GM18520 (cell line): ENCODE measurements around the gene SRMS.

Experiments used
- ATAC-seq: cut with Tn5 transposase; IDR thresholded peaks from one replicate; pipeline ENCODE4 v1.9.1; 2021; ENCODE audit not compliant: unreplicated experiment

The SRMS gene

DNA sequence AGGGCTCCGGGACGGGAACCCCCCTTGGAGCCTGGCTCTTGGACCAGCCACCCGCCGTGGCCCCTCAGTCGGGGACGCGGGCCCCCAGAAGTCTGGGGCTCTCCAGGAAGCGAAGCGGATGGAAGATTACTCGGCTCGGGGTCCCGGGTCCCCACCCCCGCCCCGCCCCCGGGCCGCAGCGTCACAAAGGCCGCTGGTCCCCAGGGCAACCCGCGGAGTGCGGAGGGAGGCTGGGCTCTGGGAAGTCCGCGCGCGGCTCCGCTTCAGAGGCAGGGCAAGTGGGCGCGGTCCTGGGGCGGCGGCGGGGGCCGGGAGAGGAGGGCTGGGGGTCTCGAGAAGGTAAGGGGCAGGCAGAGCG lies 6.4 kb upstream of the SRMS start, which contains the start of gene FNDC11:
Gene FNDC11, plus strand, starts transcription at position 227 of the 358 bp plus-strand sequence. CDS start 1,505 bp downstream, outside the sequence.
- ATAC-seq, result no peak

DNA sequence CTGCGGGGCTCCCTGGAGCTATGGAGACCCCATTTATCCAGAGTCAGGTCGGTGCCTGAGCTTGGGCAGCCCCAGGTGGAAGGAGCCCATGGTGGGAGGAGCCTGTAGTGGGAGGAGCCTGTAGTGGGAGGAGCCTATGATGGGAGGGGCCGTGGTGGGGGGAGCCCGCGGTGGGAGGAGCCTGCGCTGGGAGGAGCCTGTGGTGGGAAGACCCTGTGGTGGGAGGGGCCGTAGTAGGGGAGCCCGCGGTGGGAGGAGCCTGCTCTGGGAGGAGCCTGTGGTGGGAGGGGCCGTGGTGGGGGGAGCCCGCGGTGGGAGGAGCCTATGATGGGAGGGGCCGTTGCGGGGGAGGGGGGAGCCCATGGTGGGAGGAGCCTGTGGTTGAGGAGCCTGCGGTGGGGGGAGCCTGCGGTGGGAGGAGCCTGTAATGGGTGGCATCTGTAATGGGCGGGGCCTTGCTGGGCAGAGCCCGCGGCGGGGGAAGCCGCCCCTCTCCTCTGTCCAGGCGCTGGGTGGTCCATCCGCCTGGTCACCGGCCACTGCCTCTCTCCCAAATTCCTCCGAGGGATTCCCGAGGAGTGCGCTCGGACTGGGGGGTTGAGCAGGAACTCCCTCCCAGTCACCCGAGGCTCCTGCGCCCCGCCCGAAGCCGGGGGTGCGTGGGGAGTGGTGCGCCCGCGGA lies 5.8 kb upstream of the SRMS start:
- no peak for ATAC-seq

DNA sequence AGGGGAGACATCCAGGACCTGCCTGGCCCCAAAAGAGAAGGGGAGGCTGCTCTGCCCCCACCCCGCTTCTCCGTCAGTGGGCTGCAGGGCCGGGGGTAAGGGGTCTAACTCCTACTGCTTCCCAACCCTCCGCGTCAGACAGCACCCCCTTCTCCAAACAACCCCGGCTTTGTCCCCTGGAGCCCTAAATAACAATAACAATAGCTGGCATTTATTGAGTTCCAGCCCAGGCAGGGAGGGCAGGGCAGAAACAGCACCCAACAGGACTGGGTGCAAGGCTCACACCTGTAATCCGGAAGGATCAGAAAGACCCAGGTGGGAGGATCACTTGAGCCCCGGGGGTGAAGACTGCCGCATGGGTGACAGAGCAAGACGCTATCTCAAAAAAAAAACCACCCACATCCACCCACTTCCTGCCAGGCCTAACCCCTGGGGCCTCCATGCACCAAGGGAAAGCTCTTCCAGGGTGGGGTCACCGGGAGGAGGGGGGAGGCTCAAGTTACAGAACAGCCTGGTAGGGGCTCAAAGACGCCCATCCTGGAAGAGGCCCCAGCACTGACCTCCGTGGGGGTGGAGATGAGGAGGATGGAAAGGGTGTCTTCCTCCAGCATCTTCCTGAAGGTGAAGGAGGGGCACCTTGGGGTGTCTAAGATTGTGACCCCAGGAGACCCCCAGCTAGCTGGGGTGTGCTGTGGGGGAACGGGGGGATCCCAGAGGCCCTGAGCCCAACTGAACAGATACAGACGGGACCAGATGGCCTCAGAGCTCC lies 5.1 kb upstream of the SRMS start:
- no peak for ATAC-seq

DNA sequence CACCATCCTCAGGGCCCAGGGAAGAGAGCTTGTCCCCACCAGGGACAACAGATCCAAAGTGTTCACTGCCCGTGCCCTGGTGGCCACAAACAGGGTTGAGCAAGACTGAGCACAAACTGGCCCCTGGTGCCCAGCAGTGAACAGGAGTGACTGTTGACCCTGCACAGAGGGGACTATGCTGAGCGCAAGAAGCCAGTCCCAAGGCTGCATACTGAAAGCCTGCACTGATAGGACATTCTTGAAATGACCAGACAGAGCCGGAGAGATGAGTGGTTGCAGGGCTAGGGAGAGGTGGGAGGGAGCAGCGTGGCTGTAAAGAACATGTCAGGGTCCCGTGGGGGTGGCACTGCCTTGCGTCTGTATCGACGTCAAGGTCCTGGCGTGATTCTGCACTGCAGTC lies 3.5 kb upstream of the SRMS start:
- no peak for ATAC-seq

DNA sequence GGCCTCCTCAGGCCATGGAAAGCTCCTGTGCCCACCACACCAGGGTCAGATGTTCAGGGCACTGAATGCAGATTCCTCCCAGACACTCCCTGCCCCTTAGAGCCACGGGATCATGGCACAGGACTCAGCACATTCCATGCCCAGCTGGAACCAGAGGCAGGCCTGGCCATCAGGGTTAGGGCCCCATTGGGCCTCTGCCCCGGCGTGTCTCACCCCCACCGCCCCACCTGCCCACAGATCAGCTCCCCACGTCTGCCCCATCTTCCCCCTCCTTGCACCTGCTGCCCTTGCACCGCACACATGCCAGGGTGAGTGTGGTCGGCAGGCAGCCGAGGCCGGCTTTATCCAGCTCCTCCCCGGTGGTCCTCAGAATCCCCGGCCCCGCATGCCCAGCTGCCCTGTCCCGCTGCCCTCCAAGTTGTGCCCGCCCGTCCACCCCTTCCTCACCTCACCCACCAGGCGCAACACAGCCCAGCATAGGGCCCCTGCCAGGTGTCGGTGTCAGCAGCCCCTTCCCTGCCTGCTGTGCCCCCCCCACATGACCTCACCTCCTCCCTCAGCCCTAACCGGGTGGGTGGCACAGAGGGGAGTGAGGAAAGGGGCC lies 2.2 kb upstream of the SRMS start:
- no peak for ATAC-seq

DNA sequence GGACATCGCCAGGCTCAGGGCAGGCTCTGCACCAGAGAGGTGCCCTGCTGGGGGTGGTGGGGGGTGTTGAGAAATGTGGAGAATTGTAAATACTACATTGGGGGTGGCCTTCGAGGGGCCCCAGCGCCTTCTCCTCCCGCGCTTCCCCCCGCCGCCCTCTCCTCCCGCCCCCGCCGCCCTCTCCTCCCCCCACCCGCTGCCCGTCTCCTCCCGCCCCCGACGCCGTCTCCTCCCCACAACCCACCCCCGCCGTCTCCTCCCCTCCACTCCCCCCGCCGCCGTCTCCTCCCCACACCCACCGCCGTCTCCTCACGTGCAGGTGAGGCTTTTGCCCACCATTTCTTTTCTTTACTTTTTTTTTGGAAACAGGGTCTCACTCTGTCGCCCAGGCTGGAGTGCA lies 1.5 kb upstream of the SRMS start:
- ATAC-seq, result no peak

DNA sequence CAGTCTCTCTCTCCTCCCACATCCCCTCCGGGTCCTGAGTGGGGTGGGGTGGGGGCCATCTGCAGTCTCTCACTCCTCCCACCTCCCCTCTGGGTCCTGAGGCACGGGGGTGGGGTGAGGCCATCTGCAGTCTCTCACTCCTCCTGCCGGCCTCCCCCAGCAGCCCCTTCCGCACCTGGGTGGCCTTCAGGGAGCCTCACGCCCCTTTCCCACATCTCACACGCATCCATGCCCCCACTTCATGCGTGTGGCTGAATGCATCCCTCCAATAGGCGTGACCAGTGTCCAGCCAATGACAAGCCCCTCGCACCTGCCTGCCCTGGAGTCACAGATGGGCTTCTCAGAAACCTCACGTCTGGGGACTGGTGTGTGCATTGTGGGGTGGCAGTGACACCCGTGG lies 993 bp upstream of the SRMS start:
- no peak for ATAC-seq

DNA sequence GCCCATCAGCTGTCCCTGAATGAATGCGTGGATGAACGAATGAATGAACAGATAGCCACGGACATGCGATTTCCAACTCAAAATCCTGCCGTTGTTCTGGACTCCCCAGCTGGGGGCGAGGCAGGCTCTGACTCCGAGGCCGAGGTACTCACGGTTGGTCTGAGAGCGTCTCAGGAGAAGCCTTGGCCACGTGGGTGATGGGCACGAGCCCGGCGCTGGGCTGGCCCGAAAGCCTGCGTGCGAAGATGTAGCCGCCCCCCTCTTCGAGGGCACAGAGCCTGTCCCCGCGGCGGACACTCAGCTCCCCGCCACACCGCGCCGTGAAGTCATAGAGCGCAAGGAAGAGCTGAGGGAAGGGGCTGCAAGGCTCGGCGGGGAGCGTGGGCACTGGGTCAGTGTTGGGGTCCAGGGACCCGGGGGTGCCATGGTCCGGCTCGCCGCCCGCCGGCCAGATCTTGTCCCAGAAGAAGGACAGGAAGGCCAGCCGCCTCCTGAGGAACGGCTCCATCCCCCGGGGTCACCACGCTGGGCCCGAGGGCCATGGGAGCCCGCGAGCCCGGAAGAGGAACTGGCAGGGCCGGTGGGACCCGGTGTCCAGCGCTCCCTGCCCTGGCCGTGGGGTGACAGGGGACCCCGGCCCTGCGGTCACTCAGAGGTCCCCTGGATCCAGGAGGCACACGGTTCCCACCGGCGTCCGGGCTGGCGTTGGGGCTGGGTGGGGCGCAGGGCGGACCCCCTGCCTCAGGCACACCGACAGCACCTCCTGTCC lies 409 bp downstream of the SRMS start:
- no peak for ATAC-seq

DNA sequence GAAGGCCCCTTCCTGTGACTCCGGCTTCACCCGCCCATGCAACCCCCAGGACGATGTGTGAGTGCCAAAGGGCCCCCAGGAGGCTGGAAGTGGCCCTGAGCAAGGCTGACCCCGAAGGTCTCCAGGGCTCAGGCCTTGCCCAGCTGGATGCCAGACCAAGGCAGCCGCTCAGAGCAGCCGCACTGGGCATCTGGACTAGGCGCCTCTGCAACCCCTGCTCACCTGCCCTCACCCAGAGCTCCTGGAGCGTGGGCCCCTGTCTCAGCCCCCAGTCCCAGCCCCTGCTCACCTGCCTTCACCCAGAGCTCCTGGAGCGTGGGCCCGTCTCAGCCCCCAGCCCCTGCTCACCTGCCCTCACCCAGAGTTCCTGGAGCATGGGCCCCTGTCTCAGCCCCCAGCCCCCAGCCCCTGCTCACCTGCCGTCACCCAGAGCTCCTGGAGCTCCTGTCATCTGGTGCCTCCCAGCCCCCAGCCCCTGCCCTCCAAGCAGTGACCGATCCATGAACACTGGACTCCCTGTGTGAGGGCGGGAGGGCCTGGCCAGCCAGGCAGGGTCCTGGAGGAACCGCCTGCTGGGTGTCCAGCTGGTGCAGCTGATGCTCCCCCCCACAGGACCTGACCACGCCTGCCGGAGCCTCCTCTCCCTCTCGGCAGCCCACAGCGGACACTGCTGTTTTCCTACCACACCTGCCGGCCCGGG lies 1.1 kb downstream of the SRMS start:
- no peak for ATAC-seq

DNA sequence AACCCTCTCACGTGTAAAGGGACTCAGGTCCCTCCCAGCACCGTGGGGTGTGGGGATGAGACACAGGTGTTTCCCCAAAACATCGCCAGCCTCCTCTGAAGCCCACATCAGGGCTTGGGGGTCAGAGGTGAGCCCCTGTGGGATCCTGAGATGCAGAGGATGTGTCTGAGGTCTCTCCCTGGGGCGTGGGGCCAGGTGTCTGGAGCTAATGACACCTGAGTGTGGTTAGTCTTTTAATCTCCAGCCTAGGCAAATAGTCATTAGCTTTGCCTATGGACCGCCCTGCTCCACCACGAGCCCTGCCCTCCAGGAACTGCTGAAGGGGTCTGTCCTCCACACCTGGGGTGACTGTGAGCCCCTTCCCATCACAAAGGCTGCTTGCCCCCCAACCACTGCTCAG lies 1.7 kb downstream of the SRMS start:
- ATAC-seq, result no peak

DNA sequence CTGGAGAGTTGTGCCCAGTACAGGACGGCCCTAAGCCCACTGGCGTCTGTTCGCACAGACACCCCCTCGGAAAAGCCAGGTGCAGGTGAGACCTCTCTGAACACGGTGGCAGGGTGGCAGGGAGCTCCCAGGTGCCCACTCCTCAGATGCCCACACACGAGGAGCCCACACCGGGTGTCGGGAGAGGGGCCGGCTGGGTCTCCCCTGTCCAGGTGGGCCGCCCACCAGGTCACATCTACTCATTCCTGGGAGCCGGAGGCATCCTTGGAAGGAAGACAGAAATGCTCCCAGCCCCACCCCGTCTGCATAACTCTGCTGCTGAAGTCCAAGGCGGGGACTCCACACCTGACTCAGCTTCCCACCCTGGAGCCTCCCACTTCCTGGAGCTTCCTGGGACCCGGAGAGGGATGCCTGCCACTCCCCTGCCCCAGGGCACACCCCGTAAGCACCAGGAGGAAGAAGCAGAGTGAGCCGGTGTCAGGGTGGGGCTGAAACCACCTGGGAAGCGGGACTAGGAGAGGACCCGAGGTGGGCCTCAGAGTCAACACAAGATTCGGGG lies 2.5 kb downstream of the SRMS start:
- ATAC-seq, result no peak

DNA sequence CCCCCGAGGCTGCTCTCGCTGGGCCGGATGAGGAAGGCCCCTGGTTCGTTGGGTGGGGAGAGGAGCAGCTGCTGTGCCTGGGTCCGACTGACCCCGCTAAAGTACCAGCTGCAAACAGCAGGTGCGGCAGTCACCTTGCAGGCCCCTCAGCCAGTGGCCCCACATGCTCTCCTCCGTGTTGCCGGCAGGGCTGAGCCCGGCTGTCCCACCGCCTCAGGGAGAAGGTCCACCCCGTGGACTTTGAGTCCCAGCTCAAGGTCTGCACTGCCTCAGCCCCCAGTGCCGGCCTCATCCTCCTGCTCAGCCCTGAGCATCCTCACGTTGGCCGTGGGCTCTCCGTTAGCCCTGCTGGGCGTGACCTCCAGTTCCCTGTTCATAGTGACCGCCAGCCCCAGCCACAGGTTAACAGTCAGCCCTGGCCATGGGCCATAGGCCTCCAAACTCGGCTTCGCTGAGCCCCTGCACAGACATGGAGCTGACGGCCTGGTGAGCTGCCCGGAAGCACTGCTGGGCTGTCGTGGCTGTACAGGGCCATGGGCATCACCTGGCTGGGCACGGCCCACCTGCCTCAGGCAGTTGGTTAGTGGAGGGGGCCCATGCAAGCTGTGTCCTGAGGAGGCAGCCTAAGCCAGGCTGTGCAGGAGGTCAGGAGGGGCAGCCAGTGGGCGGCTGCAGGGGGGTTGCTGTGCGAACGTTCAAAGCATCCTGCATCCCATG lies 3.1 kb downstream of the SRMS start:
- ATAC-seq, result no peak

DNA sequence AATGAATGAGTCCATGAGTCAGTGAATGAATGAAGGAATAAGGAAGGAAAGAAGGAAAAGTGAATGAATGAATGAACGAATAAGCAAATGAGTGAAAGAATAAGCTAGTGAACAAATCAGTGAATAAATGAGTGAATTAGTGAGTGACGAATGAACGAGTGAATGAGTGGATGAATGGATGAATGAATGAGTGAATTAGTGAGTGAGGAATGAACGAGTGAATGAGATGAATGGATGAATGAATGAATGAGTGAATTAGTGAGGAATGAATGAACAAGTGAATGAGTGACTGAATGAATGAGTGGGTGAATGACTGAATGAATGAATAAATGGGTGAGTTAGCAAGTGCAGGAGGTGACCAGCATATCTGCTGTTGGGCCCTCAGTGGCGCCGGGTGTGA lies 3.8 kb downstream of the SRMS start:
- ATAC-seq, result no peak

DNA sequence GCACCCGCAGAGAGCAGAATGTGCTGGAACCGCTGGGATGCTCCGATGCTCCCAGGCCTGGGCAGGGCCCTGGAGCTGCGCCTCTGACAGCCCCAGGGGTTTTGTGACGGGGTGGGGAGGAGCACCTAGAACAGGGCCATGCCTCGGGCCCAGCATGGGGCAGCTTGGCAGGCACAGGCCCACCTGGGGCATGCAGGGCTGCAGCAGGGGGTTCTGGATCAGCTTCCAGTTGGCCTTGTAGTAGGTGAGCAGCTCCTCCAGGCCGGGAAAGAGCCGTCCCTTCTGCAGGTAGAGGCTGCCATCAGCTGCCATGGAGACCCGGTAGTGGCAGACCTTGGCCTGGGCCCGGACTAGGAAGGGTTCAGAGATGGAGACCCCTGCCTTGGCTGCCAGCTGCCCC lies 4.4 kb downstream of the SRMS start:
- no peak for ATAC-seq

DNA sequence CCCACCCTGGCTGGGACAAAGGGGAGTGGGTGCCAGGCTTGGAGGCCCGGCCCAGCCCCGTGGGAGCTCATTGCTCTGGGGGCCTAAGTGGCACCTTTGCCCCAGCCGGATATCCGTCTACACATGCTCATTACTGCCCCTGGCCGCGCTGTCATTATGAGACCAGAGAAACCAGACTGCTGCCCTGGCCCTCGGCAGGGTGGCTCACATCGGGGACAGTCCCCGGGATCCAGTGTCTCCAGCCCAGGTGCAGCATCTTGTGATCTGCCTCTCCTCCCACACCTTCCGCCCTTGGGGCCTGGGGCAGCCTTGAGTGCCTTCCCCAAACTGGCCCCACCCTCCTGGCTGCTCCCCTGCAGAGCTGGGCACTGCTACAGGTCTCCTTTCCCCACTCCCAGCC lies 4.9 kb downstream of the SRMS start:
- ATAC-seq, result no peak

DNA sequence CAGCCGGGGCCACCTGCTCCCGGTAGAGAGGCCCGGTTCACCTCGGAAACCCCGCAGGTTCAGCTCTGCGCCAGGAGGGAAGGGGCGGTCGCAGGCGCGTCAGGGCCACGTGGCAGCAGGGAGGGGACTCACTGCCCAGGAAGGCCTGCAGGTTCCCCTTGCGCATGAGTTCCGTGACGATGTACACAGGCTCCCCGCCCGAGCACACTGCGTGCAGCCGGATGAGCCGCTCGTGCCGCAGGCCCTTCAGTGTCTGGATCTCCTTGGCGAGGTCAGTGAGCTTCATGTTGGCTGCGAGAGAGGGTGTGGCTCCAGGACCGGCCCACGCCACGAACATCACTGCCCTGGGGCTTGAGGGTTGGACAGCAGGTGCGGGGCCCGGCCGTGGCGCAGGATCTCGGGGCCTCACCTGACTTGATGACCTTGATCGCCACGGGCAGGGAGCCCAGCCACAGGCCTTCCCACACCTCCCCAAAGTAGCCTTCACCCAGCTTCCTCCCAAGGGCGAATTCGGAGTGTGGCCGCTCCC lies 5.5 kb downstream of the SRMS start:
- no peak for ATAC-seq

DNA sequence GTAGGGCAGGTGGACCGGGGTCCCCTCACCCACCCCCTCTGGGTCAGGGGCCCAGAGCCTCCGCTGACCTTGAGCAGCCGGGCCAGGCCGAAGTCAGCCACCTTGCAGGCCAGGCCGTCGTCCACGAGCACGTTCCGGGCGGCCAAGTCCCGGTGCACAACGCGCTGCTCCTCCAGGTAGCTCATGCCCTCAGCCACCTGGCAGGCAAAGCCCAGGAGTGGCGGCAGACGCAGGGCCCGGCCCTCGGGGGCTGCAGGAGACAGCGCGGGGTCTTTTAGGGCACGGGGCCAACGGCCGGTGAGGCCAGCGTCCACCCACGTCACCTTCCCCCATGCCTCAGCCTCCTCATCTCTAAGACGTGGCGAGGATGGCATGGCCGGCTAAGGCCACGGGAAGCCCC lies 6.2 kb downstream of the SRMS start:
- no peak for ATAC-seq

DNA sequence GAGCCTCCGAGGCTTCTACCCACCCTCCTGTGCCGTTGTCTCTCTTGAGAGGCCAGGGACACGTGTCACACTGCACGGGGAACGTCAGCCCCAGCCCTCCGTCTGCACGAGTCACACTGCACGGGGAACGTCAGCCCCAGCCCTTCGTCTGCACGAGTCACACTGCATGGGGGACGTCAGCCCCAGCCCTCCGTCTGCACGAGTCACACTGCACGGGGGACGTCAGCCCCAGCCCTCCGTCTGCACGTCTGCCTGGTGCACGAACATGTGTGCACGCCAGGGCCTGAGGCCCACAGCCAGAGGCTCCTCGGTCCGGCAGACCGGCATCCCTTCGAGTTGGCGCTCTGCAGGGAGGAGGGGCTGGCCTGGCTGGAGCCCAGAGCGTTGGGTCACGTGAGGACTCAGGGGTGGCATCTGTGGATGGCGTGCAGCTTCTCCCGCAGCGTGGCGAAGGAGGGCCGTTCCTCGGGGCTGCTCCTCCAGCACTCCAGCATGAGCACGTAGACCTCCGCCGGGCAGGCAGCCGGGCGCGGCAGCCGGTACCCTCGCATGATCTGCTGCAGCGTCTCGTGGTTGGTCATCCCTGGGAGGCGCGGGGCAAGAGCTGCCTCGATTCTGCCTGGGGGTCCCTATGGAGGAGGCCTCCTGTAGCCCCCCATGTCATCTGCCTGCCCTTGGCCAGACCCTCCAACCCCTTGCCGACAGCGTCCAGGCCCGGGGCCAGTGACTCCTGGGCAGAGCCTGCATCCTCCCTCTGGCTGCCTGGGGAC lies 6.9 kb downstream of the SRMS start:
- no peak for ATAC-seq
